Measurements from ENCODE around the gene SLC22A13. TPM values are rescaled to one million over a fixed set of nuclear protein-coding genes. Genes with fewer than 3 reads are reported as not detected.

The SLC22A13 gene
- total and polyA plus RNA-seq, 4 donors, result 0.08 to 0.64 (median 0.20) TPM; not detected in 1

DNA sequence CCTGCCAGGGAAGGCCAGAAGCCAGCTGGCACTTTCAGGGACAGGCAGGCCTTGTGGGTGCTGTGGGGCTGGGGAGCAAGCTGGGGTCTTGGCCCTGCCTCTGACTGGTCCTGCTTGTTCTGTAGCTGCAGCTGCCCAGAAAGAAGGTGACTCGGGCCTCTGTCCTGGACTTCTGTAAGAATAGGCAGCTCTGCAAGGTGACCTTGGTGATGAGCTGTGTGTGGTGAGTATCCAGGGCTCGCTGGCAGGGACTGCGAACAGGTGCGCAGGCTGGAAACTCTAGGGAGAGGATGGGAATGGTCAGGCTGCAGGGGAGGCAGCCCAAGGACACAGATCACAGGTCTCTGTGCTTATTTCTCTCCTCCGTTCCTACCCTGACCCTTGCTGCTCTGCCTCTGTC lies 47.7 kb downstream of the SLC22A13 start:
- Histone ChIP-seq H3K9ac (ENCODE audit: insufficient read depth in 1 of 2, low read length in 2 of 2) (no peak overlapping the region), H3K27ac (ENCODE audit: low read depth in 1 of 2, low read length in 1 of 2) (no peak overlapping the region), H3K4me1 (ENCODE audit: control insufficient read depth in 5 of 5, insufficient read depth in 5 of 5, low read length in 5 of 5) (no peaks in the 10 kb centered on the region), H3K36me3 (ENCODE audit: control insufficient read depth in 4 of 4, insufficient read depth in 4 of 4, low read length in 4 of 4) (no peaks in the 10 kb centered on the region), H3K4me3 (no peak overlapping the region), H3K27me3 (ENCODE audit: control insufficient read depth in 3 of 3, insufficient read depth in 3 of 3, low read length in 2 of 3) (no peaks in the 10 kb centered on the region), H3K9me3 (ENCODE audit: control insufficient read depth in 4 of 4, insufficient read depth in 3 of 4, low read length in 3 of 4) (peaks cover 0 to 2% (median 0%) of the 10 kb centered on the region in 4 donors)
- TF ChIP-seq, protein P1, sequence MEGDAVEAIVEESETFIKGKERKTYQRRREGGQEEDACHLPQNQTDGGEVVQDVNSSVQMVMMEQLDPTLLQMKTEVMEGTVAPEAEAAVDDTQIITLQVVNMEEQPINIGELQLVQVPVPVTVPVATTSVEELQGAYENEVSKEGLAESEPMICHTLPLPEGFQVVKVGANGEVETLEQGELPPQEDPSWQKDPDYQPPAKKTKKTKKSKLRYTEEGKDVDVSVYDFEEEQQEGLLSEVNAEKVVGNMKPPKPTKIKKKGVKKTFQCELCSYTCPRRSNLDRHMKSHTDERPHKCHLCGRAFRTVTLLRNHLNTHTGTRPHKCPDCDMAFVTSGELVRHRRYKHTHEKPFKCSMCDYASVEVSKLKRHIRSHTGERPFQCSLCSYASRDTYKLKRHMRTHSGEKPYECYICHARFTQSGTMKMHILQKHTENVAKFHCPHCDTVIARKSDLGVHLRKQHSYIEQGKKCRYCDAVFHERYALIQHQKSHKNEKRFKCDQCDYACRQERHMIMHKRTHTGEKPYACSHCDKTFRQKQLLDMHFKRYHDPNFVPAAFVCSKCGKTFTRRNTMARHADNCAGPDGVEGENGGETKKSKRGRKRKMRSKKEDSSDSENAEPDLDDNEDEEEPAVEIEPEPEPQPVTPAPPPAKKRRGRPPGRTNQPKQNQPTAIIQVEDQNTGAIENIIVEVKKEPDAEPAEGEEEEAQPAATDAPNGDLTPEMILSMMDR (IDR thresholded peaks at IDR 0.05; ENCODE audit: control extremely low read depth, extremely low read depth), result no peak
- DNase-seq (no peak), ATAC-seq (ENCODE audit: insufficient read depth, low FRiP score) (no peak)
- 94% methylated on average over 5 of the region's 5 CpGs for WGBS, 2 donors

DNA sequence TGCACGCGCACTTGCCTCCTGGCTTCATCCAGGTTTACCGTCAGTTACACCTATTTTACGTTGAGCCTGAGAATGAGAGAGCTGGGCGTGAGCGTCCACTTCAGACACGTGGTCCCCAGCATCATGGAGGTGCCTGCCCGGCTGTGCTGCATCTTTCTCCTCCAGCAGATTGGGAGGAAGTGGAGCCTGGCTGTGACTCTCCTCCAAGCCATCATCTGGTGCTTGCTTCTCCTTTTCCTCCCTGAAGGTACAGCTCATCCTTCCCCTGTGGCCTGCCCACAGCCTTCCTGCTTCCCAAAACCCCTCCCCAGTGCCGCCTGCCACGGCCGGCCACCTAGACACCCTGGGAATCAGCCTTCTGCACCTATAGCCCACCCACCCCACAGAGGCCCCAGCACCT lies 48.1 kb downstream of the SLC22A13 start:
- Histone ChIP-seq H3K9me3 (ENCODE audit: control insufficient read depth in 4 of 4, insufficient read depth in 3 of 4, low read length in 3 of 4) (peaks cover 0 to 2% (median 0%) of the 10 kb centered on the region in 4 donors), H3K9ac (ENCODE audit: insufficient read depth in 1 of 2, low read length in 2 of 2) (no peak overlapping the region), H3K4me3 (no peak overlapping the region), H3K27me3 (ENCODE audit: control insufficient read depth in 3 of 3, insufficient read depth in 3 of 3, low read length in 2 of 3) (no peaks in the 10 kb centered on the region), H3K36me3 (ENCODE audit: control insufficient read depth in 4 of 4, insufficient read depth in 4 of 4, low read length in 4 of 4) (no peaks in the 10 kb centered on the region), H3K4me1 (ENCODE audit: control insufficient read depth in 5 of 5, insufficient read depth in 5 of 5, low read length in 5 of 5) (no peaks in the 10 kb centered on the region), H3K27ac (ENCODE audit: low read depth in 1 of 2, low read length in 1 of 2) (no peak overlapping the region)
- no peak for DNase-seq
- ATAC-seq (ENCODE audit: insufficient read depth, low FRiP score), result no peak
- 57 to 69% methylated on average over 11 of the region's 11 CpGs for WGBS, 2 donors
- TF ChIP-seq, protein P1 (IDR thresholded peaks at IDR 0.05; ENCODE audit: control extremely low read depth, extremely low read depth), result no peak

DNA sequence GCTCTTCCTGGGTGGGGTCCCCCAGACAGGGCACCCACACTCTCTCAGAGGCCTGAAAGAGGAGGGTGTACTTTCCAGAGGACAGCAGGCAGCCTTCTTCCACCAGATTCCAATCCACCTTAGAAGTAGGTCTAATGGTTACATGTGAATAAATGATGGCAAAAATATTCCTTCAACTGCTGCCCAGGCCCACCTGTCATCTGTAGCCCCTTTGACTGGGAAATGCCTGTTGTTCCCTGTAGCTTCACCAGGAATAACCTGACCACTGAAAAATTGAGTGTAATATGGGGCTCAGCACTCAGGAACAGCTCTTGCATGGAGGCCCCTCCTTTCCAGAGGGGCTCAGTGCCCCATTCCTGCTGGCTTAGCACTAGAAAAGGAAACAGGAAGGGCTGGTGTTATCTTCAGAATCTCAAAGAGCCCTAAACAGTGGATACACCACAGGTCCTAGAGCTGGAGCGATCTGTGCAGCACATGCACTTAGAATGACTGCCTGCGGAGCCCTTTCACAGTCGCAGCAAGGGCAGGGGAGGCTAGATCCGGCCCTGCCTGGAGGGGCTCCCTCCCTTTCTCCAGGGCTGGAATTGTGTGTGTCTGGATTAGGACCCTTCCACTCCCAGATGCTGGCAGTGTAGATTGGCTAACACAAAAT lies 48.6 kb downstream of the SLC22A13 start:
- no peak overlapping the region for H3K9ac ChIP-seq (ENCODE audit: insufficient read depth in 1 of 2, low read length in 2 of 2)
- ATAC-seq (ENCODE audit: insufficient read depth, low FRiP score) (no peak), DNase-seq (peak in 1 of 3 donors; percentile 27)
- H3K4me1 ChIP-seq (ENCODE audit: control insufficient read depth in 5 of 5, insufficient read depth in 5 of 5, low read length in 5 of 5), result no peaks in the 10 kb centered on the region
- H3K4me3 ChIP-seq, result no peak overlapping the region
- no peaks in the 10 kb centered on the region for H3K36me3 ChIP-seq (ENCODE audit: control insufficient read depth in 4 of 4, insufficient read depth in 4 of 4, low read length in 4 of 4)
- H3K27ac ChIP-seq (ENCODE audit: low read depth in 1 of 2, low read length in 1 of 2), result no peak overlapping the region
- no peaks in the 10 kb centered on the region for H3K27me3 ChIP-seq (ENCODE audit: control insufficient read depth in 3 of 3, insufficient read depth in 3 of 3, low read length in 2 of 3)
- WGBS, 2 donors, result 19 to 30% methylated on average over 4 of the region's 4 CpGs
- TF ChIP-seq, protein P1 (IDR thresholded peaks at IDR 0.05; ENCODE audit: control extremely low read depth, extremely low read depth), result no peak
- peaks cover 0 to 2% (median 0%) of the 10 kb centered on the region in 4 donors for H3K9me3 ChIP-seq (ENCODE audit: control insufficient read depth in 4 of 4, insufficient read depth in 3 of 4, low read length in 3 of 4)
